NCI-H2196 treated with DMSO at 0.1 percent for 48 hours (cell line): ENCODE results near the gene FZD1.
A peak's percentile ranks its signal among the peaks of the same experiment; 100 is the strongest.

Experiments used
- DNase-seq: peaks from one replicate; lab custom pipeline; 2025; ENCODE audit not compliant: unreplicated experiment; lab: John Stamatoyannopoulos, UW

Gene FZD1

DNA sequence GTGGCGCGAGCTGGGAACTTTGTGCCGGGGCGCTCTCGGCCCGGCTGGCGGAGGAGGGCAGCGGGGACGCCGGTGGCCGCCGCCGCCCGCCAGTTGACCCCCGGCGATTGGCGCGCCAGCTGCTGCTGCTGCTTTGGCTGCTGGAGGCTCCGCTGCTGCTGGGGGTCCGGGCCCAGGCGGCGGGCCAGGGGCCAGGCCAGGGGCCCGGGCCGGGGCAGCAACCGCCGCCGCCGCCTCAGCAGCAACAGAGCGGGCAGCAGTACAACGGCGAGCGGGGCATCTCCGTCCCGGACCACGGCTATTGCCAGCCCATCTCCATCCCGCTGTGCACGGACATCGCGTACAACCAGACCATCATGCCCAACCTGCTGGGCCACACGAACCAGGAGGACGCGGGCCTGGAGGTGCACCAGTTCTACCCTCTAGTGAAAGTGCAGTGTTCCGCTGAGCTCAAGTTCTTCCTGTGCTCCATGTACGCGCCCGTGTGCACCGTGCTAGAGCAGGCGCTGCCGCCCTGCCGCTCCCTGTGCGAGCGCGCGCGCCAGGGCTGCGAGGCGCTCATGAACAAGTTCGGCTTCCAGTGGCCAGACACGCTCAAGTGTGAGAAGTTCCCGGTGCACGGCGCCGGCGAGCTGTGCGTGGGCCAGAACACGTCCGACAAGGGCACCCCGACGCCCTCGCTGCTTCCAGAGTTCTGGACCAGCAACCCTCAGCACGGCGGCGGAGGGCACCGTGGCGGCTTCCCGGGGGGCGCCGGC, 870 bp downstream of the FZD1 start:
- peak; percentile 9 for DNase-seq

DNA sequence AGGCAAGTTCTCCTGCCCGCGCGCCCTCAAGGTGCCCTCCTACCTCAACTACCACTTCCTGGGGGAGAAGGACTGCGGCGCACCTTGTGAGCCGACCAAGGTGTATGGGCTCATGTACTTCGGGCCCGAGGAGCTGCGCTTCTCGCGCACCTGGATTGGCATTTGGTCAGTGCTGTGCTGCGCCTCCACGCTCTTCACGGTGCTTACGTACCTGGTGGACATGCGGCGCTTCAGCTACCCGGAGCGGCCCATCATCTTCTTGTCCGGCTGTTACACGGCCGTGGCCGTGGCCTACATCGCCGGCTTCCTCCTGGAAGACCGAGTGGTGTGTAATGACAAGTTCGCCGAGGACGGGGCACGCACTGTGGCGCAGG, 1.4 kb downstream of the FZD1 start:
- no peak for DNase-seq

DNA sequence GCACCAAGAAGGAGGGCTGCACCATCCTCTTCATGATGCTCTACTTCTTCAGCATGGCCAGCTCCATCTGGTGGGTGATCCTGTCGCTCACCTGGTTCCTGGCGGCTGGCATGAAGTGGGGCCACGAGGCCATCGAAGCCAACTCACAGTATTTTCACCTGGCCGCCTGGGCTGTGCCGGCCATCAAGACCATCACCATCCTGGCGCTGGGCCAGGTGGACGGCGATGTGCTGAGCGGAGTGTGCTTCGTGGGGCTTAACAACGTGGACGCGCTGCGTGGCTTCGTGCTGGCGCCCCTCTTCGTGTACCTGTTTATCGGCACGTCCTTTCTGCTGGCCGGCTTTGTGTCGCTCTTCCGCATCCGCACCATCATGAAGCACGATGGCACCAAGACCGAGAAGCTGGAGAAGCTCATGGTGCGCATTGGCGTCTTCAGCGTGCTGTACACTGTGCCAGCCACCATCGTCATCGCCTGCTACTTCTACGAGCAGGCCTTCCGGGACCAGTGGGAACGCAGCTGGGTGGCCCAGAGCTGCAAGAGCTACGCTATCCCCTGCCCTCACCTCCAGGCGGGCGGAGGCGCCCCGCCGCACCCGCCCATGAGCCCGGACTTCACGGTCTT, 1.9 kb downstream of the FZD1 start:
- DNase-seq = no peak

DNA sequence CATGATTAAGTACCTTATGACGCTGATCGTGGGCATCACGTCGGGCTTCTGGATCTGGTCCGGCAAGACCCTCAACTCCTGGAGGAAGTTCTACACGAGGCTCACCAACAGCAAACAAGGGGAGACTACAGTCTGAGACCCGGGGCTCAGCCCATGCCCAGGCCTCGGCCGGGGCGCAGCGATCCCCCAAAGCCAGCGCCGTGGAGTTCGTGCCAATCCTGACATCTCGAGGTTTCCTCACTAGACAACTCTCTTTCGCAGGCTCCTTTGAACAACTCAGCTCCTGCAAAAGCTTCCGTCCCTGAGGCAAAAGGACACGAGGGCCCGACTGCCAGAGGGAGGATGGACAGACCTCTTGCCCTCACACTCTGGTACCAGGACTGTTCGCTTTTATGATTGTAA, 2.5 kb downstream of the FZD1 start:
- DNase-seq = no peak

DNA sequence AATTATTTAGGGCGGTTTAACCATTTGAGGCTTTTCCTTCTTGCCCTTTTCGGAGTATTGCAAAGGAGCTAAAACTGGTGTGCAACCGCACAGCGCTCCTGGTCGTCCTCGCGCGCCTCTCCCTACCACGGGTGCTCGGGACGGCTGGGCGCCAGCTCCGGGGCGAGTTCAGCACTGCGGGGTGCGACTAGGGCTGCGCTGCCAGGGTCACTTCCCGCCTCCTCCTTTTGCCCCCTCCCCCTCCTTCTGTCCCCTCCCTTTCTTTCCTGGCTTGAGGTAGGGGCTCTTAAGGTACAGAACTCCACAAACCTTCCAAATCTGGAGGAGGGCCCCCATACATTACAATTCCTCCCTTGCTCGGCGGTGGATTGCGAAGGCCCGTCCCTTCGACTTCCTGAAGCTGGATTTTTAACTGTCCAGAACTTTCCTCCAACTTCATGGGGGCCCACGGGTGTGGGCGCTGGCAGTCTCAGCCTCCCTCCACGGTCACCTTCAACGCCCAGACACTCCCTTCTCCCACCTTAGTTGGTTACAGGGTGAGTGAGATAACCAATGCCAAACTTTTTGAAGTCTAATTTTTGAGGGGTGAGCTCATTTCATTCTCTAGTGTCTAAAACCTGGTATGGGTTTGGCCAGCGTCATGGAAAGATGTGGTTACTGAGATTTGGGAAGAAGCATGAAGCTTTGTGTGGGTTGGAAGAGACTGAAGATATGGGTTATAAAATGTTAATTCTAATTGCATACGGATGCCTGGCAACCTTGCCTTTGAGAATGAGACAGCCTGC, 3.1 kb downstream of the FZD1 start:
- no peak for DNase-seq

DNA sequence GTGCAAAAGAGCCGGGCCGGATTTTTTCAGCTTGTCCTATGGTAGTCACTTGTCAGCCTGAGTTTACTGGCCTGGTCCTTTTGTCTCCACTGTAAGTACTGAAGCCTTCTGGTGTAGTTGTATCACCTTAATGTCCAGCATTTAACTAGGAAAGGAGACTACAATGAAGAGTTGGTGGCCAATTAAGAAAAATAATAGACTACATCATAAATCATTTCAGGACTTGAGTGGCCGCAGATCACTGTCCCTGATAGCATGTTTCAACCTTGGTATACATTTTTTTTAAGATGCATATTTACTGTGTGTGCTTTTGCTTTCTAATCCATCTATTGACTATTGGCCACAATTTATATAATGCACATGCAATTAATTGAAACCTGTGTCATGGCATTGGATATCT, 6.1 kb downstream of the FZD1 start:
- no peak for DNase-seq

DNA sequence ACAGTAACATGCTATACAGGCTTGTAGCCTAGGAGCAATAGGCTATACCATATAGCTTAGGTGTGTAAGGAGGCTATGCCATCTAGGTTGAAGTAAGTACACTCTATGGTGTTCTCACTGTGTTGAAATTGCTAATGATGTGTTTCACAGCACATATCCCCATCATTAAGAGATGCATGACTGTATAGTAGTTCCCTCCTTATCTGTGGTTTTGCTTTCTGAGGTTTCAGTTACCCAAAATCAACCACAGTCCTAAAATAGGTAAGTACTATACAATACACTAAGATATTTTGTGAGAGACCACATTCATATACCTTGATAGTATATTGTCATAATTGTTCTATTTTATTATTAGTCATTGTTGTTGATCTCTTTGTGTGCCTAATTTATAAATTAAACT, 12.7 kb downstream of the FZD1 start:
- no peak for DNase-seq

DNA sequence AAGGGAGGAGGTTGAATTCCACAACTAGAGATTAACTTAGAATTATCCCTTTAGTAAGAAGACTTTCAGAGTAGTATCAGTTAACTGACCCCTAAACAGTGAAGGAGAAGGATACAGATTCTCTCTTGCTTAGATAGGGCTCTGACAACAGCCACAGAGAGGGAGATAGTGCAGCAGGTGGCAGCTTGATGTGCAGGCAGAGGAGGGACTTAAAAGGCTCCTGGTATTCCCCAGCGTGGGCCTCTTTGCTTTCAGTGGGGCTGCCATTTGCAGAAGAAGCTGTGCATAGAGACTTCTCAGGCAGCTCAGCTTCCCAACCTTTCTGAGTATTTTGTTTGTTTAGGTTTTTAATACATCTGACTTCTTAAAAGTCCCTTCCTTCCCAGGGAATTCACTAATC, 16.0 kb downstream of the FZD1 start:
- DNase-seq = no peak

DNA sequence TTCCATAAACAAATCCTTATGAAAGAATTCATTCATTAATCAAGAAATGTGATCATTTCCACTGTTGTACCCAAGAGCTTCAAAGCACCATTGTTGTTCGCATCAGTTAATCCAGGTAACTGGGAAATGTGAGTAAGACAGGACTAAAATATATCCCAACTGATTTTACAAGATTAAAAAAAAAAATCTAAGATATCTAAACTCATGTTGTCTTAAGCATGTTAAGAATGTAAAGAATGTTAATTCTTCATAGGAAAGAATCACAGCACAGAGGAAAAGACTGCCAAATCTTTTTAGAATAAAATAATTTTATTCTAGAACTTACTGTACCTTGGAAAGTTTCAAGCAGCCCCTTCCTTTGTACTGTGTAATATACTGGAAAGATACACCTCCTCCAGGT, 16.4 kb downstream of the FZD1 start:
- DNase-seq = no peak

DNA sequence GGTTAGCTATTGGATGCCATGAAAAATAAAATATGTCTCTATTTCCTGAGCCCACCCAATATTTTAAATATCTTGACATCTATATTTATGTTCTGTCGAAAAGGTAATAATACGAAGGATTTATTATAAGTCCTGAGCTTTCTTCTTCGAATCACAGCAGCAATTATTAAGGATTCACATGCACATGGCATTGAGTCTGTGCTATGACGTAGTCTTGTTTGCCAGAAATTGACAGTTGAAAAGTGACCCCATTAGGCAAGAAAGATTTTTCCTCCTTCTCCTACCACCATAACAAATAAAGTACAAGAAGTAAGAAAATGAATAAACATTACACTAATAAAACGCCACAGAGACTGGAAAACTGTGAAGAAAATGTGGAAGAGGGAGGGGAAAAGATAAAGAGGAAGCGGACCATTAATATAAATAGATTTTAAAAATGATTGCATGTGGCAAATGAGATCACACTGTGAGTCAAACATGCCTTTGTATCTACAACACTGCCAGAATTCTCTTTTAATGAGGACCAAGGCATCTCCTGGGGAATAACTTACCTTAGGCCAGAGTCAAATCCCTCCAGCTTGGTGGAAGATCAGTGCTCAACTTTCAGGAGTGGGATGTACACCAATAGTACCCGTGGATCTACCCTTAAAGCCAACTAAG, 21.6 kb downstream of the FZD1 start:
- no peak for DNase-seq

DNA sequence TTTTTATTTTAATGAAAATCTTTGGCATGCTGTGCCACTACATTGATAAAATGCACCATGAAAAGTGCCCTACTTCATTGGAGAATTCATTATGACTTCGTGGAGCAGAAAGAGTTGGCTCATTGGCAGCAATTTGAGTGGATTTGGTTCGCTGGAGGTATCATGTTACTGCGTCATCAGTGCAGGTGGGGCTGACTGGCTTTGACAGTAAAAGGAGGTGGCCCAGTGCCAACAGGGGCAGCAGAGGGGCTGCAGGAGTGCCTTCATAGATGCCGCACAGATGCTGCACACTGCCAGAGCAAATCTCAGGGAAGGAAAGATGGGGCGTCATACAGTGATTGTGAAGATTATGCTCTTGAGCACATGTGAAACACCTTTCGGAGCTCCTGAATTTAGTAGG, 22.2 kb downstream of the FZD1 start:
- DNase-seq = no peak

DNA sequence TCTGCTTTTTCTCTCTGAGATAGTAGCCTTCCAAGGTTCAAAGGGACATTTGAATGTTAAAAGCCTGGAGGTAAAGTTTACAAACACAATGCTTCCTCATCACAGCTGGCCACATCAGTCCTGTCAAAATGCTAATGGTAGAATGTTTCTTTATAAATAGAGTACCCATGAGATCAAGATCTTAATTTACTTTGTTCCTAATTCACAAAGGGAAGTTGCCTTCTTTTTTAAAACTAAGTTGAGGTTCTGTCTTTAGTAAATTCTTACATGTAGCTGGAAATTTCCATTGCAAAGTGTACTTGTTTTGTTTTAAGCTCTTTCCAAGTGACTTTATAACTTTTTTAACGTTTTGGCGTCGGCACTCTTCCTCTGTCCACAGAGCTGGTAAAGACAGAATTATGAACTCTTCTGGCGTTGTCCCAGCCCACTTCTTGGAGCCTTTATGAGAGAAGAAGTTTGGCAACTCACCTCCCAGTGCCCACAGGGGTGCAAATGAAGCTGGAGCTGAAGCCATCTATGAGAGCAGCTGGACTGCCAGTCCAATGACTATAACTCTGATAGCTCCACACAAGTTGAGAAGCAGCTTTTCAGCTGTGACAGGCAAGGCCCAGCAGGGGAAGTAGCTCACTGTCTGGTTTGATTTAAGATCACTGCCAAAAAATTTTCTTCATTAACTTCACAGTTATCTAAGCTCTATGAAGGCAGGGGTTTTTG, 23.3 kb downstream of the FZD1 start:
- no peak for DNase-seq

DNA sequence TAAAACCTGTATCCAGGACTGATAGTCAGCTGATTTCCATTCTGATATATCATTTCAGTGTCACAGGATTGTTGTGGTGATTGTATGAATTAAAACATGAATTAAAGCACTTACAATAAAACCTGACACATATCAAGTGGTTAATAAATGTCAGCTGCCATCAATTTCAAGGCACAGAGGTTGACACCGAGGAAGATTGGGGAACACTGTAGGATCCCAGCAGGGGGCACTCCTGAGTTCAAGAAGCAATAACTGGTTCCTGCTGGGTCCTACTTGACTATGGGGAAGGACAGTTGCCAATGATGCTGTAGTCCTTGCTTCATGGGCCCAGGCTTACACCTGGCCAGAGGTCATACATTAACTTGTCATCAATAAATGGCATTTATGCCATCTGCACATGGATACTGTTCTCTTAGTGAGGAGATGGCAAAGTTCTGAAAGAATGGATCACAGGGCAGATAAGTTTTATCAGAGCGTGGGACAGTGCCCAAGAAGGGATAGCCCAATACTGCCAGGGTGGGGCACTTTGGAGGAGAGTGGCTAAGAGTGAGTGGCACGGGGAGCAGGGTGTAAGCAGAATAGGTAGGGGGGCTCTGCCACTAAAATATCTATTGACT, 24.1 kb downstream of the FZD1 start:
- DNase-seq = no peak

DNA sequence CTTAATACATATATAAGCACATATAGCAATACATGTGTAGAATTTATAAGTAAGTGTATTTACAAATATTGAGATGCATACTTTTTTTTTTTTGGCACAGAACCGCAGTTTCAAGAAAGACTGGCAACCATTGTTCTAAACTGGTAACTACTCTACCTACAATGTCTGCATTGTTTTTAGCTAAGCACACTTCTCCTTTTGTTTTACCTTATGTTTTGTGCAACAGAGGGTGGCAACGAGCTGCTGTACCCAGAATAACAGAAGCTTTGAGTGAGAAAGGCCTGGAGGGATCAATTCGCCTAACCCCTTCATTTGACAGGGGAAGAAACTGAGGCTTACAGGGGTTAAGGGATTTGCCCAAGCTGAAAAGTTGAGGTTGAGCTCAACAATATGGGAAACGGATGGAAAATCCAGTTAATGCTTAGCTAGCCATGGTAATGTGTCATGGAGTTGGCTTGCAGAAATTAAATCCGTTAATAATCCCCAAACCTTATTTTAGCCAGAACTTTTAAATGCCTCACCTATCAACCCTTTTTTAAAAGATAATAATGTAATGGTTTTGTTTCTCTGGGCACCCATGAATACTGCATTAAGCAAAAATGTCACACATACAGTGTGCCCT, 25.5 kb downstream of the FZD1 start:
- no peak for DNase-seq

DNA sequence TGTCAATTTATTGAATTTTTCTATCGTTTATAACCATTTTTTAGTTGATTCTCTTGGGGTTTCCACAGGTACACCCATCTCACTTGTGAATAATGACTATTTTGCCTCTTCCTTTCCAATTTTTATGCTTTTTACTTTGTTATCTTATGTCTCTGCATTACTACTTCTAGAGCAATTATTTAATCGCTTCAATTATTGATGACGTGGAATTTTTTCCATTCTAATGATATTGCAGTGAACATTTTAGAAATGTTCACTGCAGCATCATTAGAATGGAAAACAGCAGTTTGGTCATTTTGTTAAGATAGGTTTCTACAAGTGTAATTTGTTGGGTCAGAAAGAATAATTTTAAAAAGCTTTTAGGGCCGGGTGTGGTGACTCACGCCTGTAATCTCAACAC, 27.1 kb downstream of the FZD1 start:
- no peak for DNase-seq

DNA sequence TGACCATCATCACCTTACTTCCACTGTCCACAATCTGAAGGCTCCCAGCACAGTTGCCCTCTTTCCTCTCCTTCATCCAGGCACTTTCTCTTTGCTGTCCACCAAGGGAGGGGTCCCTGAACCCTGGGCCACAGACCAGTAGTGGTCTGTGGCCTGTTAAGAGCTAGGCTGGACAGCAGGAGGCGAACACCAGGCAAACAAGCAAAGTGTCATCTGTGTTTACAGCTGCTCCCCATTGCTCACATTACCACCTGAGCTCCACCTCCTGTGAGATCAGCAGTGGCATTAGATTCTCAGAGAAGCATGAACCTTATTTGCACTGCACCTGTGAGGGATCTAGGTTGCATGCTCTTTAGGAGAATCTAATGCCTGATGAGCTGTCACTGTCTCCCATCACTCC, 27.7 kb downstream of the FZD1 start:
- DNase-seq = no peak

DNA sequence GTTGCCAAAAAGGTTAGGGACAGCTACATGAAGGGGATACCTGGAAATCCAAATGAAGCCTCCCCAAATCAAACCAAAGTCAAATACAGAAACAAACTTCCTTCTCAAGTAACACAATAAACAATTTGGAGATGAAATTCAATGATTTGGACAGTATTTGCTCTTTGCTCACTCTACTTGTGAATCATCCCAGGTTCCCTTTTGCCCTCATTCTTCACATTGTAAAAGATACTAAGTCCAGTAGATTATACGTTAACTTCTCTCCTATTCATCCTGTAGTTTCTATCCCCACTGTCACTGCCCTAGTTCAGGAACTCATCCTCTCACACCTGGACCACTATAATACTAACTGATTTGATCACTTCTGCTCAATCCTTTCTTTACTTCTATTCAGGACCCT, 28.3 kb downstream of the FZD1 start:
- no peak for DNase-seq

DNA sequence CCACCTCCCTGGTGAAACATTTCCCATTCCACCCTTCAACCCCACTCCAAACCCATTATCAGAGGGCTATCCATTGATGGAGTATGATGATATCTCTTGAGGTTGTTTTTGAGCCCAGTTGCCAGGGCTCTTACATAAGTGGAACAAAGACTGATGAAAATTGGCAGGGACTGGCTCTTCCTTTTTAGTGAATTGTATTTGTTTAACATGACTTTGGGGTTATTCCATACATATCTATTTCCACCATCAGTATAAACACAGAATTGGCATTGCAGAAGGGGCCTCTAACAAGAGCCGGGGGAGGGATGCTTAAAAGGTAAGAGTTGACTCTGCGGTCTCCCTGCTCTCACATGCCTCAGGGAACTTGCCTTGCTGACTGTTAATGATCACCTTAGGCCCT, 28.9 kb downstream of the FZD1 start:
- no peak for DNase-seq

DNA sequence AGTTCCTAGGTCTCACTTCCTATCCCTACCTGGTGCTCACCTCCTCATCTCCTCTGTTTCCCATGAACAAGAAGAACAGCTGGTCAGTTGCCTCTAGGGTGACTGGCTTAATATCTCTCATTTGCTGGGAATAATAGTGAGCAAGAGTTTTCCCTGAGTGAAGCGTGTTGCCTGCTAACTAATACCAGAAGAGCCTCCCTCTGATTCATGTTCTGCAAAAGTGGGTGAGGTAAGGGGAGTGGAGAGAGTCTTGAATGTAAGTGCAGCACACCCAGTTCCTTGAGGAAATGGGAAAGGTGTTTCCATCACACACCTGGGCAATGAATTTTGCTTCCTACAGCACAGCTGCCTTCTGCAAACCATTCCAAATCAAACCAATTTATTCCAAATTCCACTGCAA, 29.6 kb downstream of the FZD1 start:
- no peak for DNase-seq

DNA sequence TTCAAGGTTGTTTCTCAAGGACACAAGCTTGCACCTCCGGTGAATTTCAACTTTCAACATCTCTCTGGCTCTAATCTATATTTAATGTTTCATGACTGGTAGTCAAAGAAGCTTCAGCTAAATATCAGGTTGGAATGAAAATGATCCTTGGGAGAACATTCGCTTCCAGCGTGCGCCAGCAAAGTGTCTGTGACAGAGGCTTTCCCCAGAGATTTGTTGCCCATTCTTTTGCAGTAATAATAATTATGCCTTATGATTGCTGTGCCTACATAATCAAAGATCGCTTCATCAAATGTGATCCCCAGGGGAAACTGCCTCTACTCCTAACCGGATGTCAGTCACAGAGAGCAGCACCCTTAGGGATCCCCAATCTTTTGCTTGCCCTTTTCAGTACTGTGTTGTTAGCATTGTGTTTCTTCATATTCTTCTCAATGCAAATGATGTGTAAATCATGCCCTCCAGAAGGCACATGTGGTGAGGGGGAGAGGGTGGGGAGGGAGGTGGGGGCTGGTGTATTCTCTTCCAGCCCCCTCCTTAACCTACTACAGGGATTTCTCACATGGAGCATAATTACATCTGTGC, 30.5 kb downstream of the FZD1 start:
- no peak for DNase-seq
